Psoas muscle (tissue), 8 donors: ENCODE data around the gene CENPN. TPM values are rescaled to one million over a fixed set of nuclear protein-coding genes. Genes with fewer than 3 reads are reported as not detected.

Experiments
- ATAC-seq, 4 donors: fragments of 200-7000 bp; cut with Tn5 transposase; one replicate each; pipeline ENCODE4 v1.9.1; 2020; ENCODE audit warnings: moderate library complexity in 3 of 4, mild to moderate bottlenecking in 2 of 4
- DNase-seq, 2 donors: peaks; one replicate each; pipeline ENCODE4 v3.0.0-alpha.2; 2020
- H3K27ac ChIP-seq: fragments of 200-600 bp; one replicate; pipeline ENCODE4 v1.8.0; 2022
- H3K27me3 ChIP-seq, 3 donors: fragments of 200-600 bp in 1 of 3; one replicate each; pipeline versions ENCODE4 v1.6.1 to v1.8.0; 2013 to 2022; ENCODE audit warnings: low read length in 2 of 3, mild to moderate bottlenecking in 2 of 3, moderate library complexity in 1 of 3; ENCODE audit not compliant: insufficient read depth in 3 of 3
- H3K36me3 ChIP-seq, 2 donors: fragments of 200-600 bp in 1 of 2; one replicate each; pipeline versions ENCODE4 v1.6.1 to v1.8.0; 2013 to 2022; ENCODE audit warnings: low read depth in 1 of 2, mild to moderate bottlenecking in 1 of 2, moderate library complexity in 1 of 2; ENCODE audit not compliant: insufficient read depth in 1 of 2
- H3K4me1 ChIP-seq: fragments of 200-600 bp; one replicate; pipeline ENCODE4 v1.8.0; 2022
- H3K4me3 ChIP-seq: fragments of 200-600 bp; one replicate; pipeline ENCODE4 v1.8.0; 2022; ENCODE audit warnings: mild to moderate bottlenecking
- H3K9me3 ChIP-seq: fragments of 200-600 bp; one replicate; pipeline ENCODE4 v1.8.0; 2022
- CTCF ChIP-seq: fragments of 200-600 bp; IDR thresholded peaks from one replicate; pipeline ENCODE4 v1.8.0; 2022; ENCODE audit warnings: antibody characterized with exemption
- WGBS, 3 donors: extraction: QIAGEN DNeasy Blood & Tissue Kit; methylation state at CpG; one replicate each; pipeline versions ENCODE4 v1.1.6 to v1.1.7; 2013; 5-methylcytosine and 5-hydroxymethylcytosine counted together
- intact Hi-C, 2 donors: fragments of 100-400 bp; cut with DNase I; formaldehyde crosslinking; loops; one replicate each; pipeline versions ENCODE4 v1.11.0 to v1.14.2; 2022
- polyA plus RNA-seq, 3 donors: library from polyadenylated mRNA; stranded (reverse); fragments of 200-250 nt; gene quantifications; one replicate each; pipeline ENCODE4 v1.2.3, GENCODE V29; 2013
- total RNA-seq, 4 donors: library from RNA; stranded (reverse); fragmentation: NEBNext Ultra II Directional in 2 of 4; extraction: Animal tissue kit (Norgen Biotek cat#: 25700) in 2 of 4; gene quantifications; one replicate each; pipeline versions ENCODE4 v1.2.1 to v1.2.4, GENCODE V29; 2021 to 2023
- donor health status: healthy with polysubstance abuse.
- donor health status: DM: no; HTN: no; CAD: no; lungs with moderate emphysema.
- donor health status: Bipolar disorder and iron deficiency.
- donor health status: healthy.
- donor health status: DM: yes; HTN: yes; CAD: no.
- donor health status: DM: no; HTN: no; CAD: no.
- donor health status: DM: no; HTN: no; CAD: no.
- donor health status: DM: yes; HTN: yes; CAD: no.

CENPN gene
- total and polyA plus RNA-seq, 7 donors = 2.9 to 20.6 (median 7.5) TPM

- ATAC-seq (no peak), DNase-seq (no peak)
- no peak for TF ChIP-seq CTCF
- Histone ChIP-seq H3K4me1 (peaks cover 21% of the 10 kb centered on the region), H3K27me3 (no peaks in the 10 kb centered on the region), H3K9me3 (no peaks in the 10 kb centered on the region), H3K36me3 (peaks cover 0 to 13% of the 10 kb centered on the region in 2 donors), H3K27ac (no peak overlapping the region), H3K4me3 (no peak overlapping the region)
- 93 to 96% (median 95%) methylated on average over 12 of the region's 12 CpGs for WGBS, 3 donors
- intact Hi-C loops = loop anchor here in 1 of 2 donors (10.0 kb wide), 1 partner anchor 726 kb away; no protein-coding TSS in a partner anchor
These were observed 1.4 kb downstream of the CENPN start for GRCh38 chr16:81008505-81008789.

- 93 to 96% (median 94%) methylated on average over 3 of the region's 3 CpGs for WGBS, 3 donors
- DNase-seq (no peak), ATAC-seq (no peak)
- intact Hi-C loops = no loop called here
- no peak for TF ChIP-seq CTCF
- Histone ChIP-seq H3K27me3 (no peaks in the 10 kb centered on the region), H3K9me3 (no peaks in the 10 kb centered on the region), H3K36me3 (peaks cover 0 to 57% of the 10 kb centered on the region in 2 donors), H3K4me1 (no peaks in the 10 kb centered on the region), H3K4me3 (no peak overlapping the region), H3K27ac (no peak overlapping the region)
These were observed 6.0 kb downstream of the CENPN start for GRCh38 chr16:81012974-81013373.

GRCh38 chr16:81014672-81015071 lies 7.7 kb downstream of the CENPN start:
- H3K9me3 ChIP-seq = no peaks in the 10 kb centered on the region
- H3K36me3 ChIP-seq = peaks cover 0 to 72% of the 10 kb centered on the region in 2 donors
- WGBS, 3 donors = 92 to 96% (median 96%) methylated on average over 2 of the region's 2 CpGs
- DNase-seq (no peak), ATAC-seq (no peak)
- H3K27me3 ChIP-seq = no peaks in the 10 kb centered on the region
- H3K27ac ChIP-seq = no peak overlapping the region
- H3K4me3 ChIP-seq = no peak overlapping the region
- no peaks in the 10 kb centered on the region for H3K4me1 ChIP-seq
- TF ChIP-seq CTCF = no peak
- intact Hi-C loops = no loop called here

GRCh38 chr16:81018496-81018895 lies 11.5 kb downstream of the CENPN start:
- Histone ChIP-seq H3K9me3 (no peaks in the 10 kb centered on the region), H3K36me3 (peaks cover 0 to 95% of the 10 kb centered on the region in 2 donors), H3K27ac (no peak overlapping the region), H3K4me1 (no peaks in the 10 kb centered on the region), H3K27me3 (no peaks in the 10 kb centered on the region), H3K4me3 (no peak overlapping the region)
- no peak for TF ChIP-seq CTCF
- DNase-seq = no peak
- WGBS, 3 donors = 87 to 93% (median 89%) methylated on average over 2 of the region's 2 CpGs
- ATAC-seq = no peak
- intact Hi-C loops = no loop called here

GRCh38 chr16:81026429-81026828 lies 19.4 kb downstream of the CENPN start:
- intact Hi-C loops = no loop called here
- Histone ChIP-seq H3K4me1 (no peaks in the 10 kb centered on the region), H3K9me3 (no peaks in the 10 kb centered on the region), H3K4me3 (no peak overlapping the region), H3K36me3 (peaks cover 0 to 51% of the 10 kb centered on the region in 2 donors), H3K27ac (no peak overlapping the region), H3K27me3 (no peaks in the 10 kb centered on the region)
- WGBS, 3 donors = 93 to 97% (median 97%) methylated on average over 4 of the region's 4 CpGs
- no peak for ATAC-seq
- DNase-seq = no peak
- no peak for TF ChIP-seq CTCF
